Mononuclear cell (primary cell): ENCODE results near the gene SDHC. TPM values are rescaled to one million over a fixed set of nuclear protein-coding genes. Genes with fewer than 3 reads are reported as not detected.
"Not testable (repeated sequence)": the region's sequence is repeated elsewhere in the genome, so short reads cannot be mapped to it uniquely, and the experiment has no call there.

ENCODE experiments used
- H3K27me3 ChIP-seq: 2 replicates; pipeline ENCODE4 v1.6.0; 2011; ENCODE audit warnings: low read length, control low read depth; ENCODE audit not compliant: insufficient read depth
- H3K4me1 ChIP-seq: 2 replicates; pipeline ENCODE4 v1.5.1; 2011; ENCODE audit warnings: mild to moderate bottlenecking, low read length, control low read depth; ENCODE audit not compliant: insufficient read depth
- H3K4me3 ChIP-seq: 2 replicates; pipeline ENCODE4 v1.5.1; 2011; ENCODE audit warnings: mild to moderate bottlenecking, low read length, moderate library complexity
- H3K9me3 ChIP-seq: 2 replicates; pipeline ENCODE4 v1.5.1; 2011; ENCODE audit warnings: low read depth, mild to moderate bottlenecking, control low read depth, low read length
- total RNA-seq: library from RNA; depleted of rRNA; stranded (reverse); fragments of >200 nt; gene quantifications from one replicate; pipeline ENCODE4 v1.2.3, GENCODE V29; 2012

Gene SDHC
- total RNA-seq, 1 donor, result 22.7 TPM

DNA sequence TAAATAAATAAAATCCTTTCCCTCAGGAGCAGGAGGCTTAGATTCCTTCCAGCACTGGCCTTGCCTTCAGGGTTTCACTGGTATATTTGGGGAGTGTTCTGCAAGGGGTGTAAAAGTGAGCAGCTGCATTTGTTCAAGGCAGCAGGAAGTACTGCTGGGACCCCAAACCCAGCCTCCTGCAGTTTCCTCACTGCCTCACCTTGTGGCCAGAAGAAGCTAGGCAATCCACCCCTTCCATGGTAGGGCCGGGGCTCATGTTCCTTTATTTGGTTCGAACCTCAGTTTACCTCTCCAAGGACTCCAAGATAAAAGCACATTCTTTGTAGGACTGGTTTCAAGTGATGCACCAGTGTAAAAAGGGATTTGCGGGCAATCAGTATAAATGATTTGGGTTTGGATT is 74.5 kb downstream of the SDHC start:
- peaks cover 21% of the 10 kb centered on the region for H3K4me1 ChIP-seq
- H3K9me3 ChIP-seq, result no peaks in the 10 kb centered on the region
- no peak overlapping the region for H3K4me3 ChIP-seq
- no peaks in the 10 kb centered on the region for H3K27me3 ChIP-seq

DNA sequence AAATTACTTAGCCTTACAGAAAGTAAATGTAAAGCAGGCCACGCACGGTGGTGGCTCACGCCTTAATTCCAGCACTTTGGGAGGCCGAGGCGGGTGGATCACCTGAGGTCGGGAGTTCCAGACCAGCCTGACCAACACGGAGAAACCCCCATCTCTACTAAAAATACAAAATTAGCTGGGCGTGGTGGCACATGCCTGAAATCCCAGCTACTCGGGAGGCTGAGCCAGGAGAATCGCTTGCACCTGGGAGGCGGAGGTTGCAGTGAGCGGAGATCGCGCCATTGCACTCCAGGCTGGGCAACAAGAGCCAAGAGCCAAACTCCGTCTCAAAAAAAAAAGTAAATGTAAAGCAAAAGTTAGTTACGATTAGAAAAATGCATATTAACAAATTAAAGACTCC is 75.0 kb downstream of the SDHC start:
- peak overlapping the region; percentile 50 for H3K4me3 ChIP-seq
- peaks cover 21% of the 10 kb centered on the region for H3K4me1 ChIP-seq
- not testable (repeated sequence) for H3K9me3 ChIP-seq, H3K27me3 ChIP-seq

DNA sequence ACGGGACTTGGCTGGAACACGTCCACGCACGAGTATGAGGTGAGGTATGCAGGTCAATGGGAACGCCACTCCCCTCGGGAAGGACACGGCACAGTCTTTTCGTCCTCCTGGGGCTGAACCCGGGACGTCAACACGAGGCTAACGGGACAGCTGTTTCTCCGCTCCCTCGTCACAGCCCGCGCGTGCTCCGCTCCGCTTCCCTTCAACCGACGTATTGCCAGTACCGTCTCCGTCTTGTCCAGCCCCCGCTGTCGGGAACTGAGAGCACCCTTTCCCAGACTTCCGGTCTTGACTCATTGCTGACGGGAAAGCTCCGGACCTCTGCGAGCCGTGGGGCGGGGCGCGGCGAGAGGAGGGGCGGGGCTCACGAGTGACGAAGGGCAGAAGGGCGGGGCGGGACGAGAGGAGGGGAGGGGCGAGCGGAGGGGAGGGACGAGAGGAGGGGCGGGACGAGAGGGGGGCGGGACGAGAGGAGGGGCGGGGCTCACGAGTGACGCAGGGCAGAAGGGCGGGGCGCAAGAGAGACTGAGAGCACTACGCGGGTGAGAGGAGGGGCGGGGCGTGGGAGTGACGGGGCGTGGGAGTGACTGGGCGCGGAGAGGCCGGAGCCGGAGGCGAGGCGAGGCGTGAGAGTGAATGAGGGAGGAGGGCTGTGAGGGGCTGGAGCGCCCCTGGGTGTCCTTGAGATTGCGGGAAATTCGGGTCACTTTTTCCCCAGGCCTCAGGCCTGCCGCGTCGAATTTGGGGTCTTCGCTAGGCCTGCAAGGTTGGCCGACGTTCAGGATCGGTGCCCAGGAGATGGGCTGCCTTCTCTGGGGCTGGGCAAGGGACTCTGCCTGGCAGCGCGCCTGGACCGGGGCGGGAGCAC is 75.7 kb downstream of the SDHC start:
- Histone ChIP-seq H3K27me3 (no peaks in the 10 kb centered on the region), H3K4me1 (peaks cover 21% of the 10 kb centered on the region), H3K4me3 (peak overlapping the region; percentile 50), H3K9me3 (no peaks in the 10 kb centered on the region)

DNA sequence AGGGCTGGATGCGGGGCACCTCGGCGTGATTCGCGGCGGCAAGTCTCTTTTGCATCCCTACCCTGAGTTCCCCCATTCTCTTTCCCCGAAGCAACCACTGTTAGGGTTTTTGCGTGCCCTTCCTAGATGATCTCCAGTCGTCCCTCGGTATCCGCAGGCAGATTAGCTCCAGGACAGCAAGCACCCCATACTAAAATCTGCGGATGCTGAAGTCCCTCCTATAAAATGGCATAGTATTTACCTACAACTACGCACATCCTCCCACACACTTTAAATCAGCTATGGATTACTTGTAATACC is 76.3 kb downstream of the SDHC start:
- Histone ChIP-seq H3K4me1 (peaks cover 21% of the 10 kb centered on the region), H3K9me3 (no peaks in the 10 kb centered on the region)

DNA sequence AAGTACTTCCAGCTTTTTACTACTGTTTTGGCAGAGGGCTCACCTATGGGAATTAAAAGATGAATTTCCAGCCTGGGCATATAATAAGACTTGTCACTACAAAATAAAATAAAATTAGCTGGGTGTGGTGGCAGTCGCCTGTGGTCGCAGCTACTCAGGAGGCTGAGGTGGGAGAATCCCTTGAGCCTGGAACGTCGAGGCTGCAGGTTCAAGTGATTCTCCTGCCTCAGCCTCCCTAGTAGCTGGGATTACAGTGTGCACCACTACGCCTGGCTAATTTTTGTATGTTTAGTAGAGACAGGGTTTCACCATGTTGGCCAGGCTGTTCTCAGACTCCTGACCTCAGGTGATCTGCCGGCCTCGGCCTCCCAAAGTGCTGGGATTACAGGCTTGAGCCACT is 77.0 kb downstream of the SDHC start:
- not testable (repeated sequence) for H3K9me3 ChIP-seq, H3K4me3 ChIP-seq, H3K27me3 ChIP-seq
- H3K4me1 ChIP-seq, result peaks cover 20% of the 10 kb centered on the region

More for the DNA sequence above, 76.3 kb downstream of the SDHC start:
- Histone ChIP-seq H3K27me3 (no peaks in the 10 kb centered on the region), H3K4me3 (peak overlapping the region; percentile 50)

DNA sequence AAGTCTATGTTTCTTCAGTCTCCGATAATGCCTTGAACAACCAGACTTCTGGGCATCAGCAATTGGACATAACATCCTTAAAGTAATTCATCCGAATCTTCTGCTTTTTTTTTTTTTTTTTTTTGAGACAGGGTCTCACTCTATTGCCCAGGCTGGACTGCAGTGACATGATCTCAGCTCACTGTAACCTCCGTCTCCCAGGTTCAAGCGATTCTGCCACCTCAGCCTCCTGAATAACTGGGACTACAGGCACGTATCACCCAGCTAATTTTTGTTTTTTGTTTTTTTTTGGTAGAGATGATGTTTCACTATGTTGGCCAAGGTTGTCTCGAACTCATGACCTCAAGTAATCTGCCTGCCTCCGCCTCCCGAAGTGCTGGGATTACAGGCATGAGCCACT is 77.4 kb downstream of the SDHC start:
- H3K4me1 ChIP-seq, result peaks cover 17% of the 10 kb centered on the region
- H3K9me3 ChIP-seq, result no peaks in the 10 kb centered on the region
- no peaks in the 10 kb centered on the region for H3K27me3 ChIP-seq
- no peak overlapping the region for H3K4me3 ChIP-seq

DNA sequence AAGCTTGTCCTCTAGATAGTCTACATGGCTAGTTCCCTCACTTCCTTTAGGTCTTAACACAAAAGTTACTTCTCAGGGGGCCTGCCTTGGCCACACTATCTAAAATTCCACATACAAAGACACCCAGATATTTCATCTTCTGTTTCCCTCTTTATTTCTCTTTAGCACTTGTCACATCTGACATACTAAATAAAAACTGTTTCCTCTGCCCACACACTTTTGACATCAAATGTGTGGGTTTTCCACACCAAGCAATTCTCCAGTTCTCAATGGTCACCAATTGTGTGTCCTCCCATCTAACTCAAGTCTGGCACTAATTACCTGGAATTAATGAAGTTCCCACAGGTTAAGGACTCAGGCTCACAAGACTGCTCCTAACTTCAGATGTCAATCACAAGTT is 79.0 kb downstream of the SDHC start:
- no peak overlapping the region for H3K4me3 ChIP-seq
- H3K9me3 ChIP-seq, result no peaks in the 10 kb centered on the region
- peaks cover 17% of the 10 kb centered on the region for H3K4me1 ChIP-seq
- no peaks in the 10 kb centered on the region for H3K27me3 ChIP-seq

DNA sequence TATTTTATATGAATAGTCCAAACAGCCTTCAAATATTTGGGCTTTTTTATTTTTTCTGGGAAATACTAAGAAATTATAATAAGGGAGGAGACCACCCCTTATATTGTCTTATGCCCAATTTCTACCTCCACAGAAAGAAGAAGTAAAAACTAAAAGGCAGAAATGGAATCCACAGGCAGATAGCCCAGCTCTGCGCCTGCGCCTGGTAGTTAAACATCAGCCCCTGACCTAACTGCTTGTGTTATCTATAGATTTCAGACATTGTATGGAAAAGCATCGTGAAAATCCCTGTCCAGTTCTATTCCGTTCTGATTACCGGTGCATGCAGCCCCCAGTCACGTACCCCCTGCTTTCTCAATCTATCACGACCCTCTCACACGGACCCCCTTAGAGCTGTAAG is 82.9 kb downstream of the SDHC start:
- peaks cover 17% of the 10 kb centered on the region for H3K4me1 ChIP-seq

DNA sequence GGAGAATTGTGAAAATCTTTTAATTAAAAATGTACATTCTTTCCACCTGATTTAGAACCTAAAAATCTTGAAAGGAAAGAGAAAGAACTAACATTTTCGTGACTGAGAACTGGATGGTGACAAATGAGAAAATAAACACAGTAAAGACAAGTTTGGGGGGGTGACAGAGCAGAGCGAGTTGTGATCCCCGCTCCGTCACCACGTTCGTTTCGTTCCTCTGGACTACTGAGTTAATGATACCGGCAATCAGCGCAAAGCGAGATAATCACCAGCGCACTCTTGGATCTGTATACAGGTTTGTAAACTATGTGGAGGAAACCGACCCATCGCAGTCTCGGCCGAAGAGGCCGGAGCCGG is 84.7 kb downstream of the SDHC start:
- H3K9me3 ChIP-seq, result no peaks in the 10 kb centered on the region
- peak overlapping the region; percentile 72 for H3K4me3 ChIP-seq
- H3K27me3 ChIP-seq, result peaks cover 8% of the 10 kb centered on the region
- peaks cover 17% of the 10 kb centered on the region for H3K4me1 ChIP-seq

More for the DNA sequence above, 82.9 kb downstream of the SDHC start:
- H3K4me3 ChIP-seq, H3K9me3 ChIP-seq, H3K27me3 ChIP-seq: not testable (repeated sequence)

DNA sequence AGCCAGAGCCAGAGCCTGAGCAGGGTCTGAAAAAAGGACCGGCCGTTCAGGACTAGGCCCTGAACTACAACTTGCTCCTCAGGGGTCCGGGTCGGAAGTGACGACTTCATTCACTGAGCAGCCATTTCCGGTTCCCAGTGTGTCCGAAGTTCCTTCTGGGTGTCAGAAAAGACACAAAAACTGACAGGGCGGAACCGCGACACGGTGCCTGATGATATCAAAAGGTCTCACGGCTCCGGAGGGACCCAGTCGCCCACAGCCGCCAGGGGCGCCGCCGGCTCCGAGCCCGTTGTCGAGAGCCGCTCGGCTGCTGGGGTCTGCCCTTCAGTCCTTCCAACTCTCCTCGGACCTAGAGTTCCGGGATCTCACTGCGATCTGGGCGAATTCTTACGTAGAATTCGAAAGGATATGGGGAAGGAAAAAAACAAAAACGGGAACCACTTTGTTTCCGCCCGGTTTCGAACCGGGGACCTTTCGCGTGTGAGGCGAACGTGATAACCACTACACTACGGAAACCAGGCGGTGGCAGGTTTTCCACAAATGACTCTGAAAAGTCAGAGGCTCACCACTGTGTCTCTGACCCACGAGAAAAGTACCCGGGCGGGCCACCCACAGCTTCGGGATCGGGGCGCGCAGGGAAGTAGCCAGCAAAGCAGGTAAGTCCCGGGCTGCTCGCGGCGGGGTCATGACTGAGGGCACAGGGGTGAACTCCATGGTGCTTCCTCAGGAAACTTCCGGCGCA is 85.2 kb downstream of the SDHC start:
- peaks cover 17% of the 10 kb centered on the region for H3K4me1 ChIP-seq
- peaks cover 13% of the 10 kb centered on the region for H3K27me3 ChIP-seq
- peak overlapping the region; percentile 72 for H3K4me3 ChIP-seq
- no peaks in the 10 kb centered on the region for H3K9me3 ChIP-seq

DNA sequence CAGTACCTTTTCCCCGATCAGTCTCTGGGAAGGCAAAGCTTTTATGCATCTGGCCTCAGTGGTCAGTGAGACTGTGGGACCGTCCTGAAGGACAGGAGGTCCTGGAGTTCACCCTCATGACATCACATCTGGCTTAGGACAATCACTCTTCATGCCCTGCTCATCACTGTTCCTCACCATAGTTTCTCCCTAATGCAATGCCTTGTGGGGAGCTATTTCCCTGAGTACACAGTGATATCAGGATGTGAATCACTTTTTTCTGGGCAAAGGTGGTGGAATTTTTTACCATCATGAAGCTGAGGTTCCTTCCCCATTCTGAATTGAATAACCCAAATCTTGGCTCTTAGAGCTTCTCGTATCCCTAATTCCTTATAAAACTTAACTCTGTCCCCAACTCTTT is 88.3 kb downstream of the SDHC start:
- Histone ChIP-seq H3K9me3 (no peaks in the 10 kb centered on the region), H3K4me1 (peaks cover 17% of the 10 kb centered on the region), H3K4me3 (no peak overlapping the region), H3K27me3 (peaks cover 13% of the 10 kb centered on the region)

DNA sequence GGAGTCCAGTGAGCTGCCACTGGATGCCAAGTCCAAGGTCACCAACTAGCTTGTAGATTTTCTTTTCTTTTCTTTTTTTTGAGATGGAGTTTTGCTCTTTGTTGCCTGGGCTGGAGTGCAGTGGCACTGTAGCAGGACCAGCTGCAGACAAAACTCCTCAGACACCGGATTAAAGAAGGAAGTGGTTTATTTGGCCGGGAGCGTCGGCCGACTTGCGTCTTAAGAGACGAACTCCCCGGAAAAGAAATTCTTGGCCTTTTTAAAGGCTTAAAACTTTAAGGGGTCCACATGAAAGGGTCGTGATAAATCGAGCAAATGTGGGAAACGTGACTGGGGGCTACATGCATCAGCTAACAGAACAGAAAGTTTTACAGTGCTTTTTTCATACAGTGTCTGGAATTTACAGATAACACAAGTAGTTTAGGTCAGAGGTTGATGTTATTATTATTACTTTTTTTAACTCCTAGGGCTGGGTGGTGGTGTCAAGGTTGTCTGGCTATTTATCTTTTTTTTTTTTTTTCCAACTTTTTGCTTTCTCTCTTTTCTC is 89.9 kb downstream of the SDHC start:
- Histone ChIP-seq H3K9me3 (no peaks in the 10 kb centered on the region), H3K27me3 (peaks cover 13% of the 10 kb centered on the region), H3K4me3 (no peak overlapping the region), H3K4me1 (peaks cover 10% of the 10 kb centered on the region)

DNA sequence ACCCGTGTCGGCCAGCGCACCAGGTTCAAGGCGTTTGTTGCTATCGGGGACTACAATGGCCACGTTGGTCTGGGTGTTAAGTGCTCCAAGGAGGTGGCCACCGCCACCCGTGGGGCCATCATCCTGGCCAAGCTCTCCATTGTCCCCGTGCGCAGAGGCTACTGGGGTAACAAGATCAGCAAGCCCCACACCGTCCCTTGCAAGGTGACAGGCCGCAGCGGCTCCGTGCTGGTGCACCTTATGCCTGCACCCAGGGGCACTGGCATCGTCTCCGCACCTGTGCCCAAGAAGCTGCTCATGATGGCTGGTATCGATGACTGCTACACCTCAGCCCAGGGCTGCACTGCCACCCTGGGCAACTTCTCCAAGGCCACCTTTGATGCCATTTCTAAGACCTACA is 92.4 kb downstream of the SDHC start:
- peaks cover 13% of the 10 kb centered on the region for H3K27me3 ChIP-seq
- not testable (repeated sequence) for H3K4me3 ChIP-seq, H3K4me1 ChIP-seq, H3K9me3 ChIP-seq

DNA sequence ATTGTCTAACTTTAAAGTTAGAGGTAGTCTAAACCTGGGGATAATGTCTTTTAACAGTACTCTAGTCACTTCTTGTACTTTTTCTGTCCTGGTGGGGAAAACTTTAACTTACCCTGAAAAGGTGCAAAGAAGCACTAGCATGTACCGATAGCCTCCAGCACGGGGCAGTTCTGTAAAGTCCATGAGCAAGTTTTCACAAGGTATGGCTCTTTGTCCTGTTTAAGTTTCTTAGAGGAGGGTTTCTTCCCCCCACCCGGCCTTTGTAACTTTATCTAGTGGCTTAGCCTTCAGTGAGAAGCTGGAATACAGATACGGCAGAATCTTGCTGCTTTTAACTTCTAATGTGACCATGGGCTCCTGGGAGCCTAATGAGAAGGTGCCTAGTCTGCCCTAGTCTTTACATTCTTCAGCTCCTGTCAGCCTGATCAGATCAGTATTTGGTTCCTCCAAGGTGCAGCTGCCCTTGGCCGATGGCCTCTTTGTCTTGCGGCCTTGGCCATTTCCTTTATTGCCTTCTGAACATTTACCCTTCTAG is 93.3 kb downstream of the SDHC start:
- Histone ChIP-seq H3K27me3 (peaks cover 13% of the 10 kb centered on the region), H3K4me1 (peaks cover 6% of the 10 kb centered on the region), H3K4me3 (no peak overlapping the region), H3K9me3 (no peaks in the 10 kb centered on the region)

DNA sequence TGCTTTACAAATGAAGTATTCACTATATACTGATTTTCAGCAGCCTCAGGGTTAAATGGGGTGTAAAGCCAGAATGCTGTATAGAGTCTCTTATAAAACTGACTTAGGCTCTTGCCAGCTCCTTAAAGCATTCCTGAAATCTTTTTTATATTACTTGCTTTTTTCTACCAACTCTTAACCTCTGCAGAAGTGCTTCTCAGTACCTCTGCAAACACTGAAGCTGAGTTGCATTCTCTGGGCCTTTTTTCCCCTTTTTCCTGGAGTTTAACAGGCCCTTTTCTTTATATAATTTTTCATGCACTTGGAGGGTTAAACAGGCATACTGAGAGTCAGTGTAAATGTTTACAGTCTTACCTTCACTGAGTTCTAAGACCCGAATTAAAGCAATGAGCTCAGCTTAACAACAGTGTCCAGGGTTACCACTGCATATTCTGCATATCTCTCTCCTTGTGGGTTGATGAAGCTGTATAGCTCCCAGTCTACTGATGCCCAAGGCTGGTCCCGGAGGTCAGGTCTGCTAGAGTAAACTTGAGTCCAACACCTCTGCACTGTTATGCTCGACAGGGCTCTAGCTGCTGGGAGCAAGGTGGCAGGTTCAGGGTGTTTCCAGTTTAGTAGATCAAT is 94.4 kb downstream of the SDHC start:
- Histone ChIP-seq H3K4me3 (no peak overlapping the region), H3K4me1 (peaks cover 6% of the 10 kb centered on the region), H3K9me3 (no peaks in the 10 kb centered on the region), H3K27me3 (peaks cover 8% of the 10 kb centered on the region)
